ENCODE results near the gene NR4A3. TPM values are rescaled to one million over a fixed set of nuclear protein-coding genes. Genes with fewer than 3 reads are reported as not detected.
A peak's percentile ranks its signal among the peaks of the same experiment; 100 is the strongest.

Gene NR4A3
- total and polyA plus RNA-seq, 9 of the 15 experiments (the other 6 are each of a cell fraction or from before 2014, with no cell fraction given) = 0.04 to 0.07 TPM; not detected in 7

DNA sequence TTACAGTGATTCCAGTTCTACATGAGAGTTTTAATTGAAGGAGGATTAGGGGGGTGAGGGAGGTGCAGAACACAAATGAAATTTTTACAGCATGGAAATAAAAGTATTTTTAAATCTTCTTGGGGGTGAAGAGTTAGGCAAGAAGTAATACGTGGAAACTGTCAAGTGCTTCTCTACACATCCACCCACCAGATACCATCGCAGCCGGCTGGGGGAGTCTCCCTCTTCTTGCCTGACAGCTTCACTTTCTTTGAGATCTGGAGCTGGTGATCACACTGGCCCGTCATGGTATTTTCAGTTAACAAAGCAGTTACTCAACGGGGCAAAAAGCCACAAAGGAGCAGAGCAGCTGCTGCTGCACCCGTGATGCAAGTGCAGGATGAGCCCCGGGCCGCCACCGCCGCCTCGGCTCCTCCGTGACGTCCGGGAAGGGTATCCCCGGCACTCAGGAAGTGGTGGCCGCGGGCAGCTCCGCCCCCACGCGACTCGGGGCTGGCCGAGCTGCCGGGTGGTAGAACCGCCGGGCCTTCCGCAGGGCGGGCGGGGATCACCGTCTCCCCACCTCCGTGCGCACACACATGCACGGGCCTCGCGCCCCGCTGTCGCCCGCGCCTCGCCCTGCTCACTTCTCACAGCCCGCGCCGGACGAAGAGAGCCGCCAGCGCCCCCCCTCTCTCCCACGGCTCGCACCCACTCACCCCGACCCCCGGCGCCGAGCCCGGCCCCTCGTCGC is 2.4 kb upstream of the NR4A3 start:
- Histone ChIP-seq H3K27ac (ENCODE audit: extremely low read depth, low read depth, low read length) (peak overlapping the region; percentile 96), H3K4me1 (replicated peaks in 1 of 2; ENCODE audit: control insufficient read depth in 2 of 2, insufficient read depth in 2 of 2, low read length in 2 of 2) (peaks cover 12 to 36% of the 10 kb centered on the region in 2 experiments), H3K4me3 (peak overlapping the region; percentile 80), H3K4me2 (ENCODE audit: insufficient read depth, low read length) (peak overlapping the region; percentile 93), H3K9me1 (ENCODE audit: control insufficient read depth, insufficient read depth, low read length) (no peaks in the 10 kb centered on the region), H3K9ac (ENCODE audit: insufficient read depth in 1 of 2, low read depth in 2 of 2, low read length in 2 of 2) (peak overlapping the region; percentile 92 to 94), H3K9me3 (replicated peaks; ENCODE audit: control insufficient read depth, insufficient read depth, low read depth, low read length) (no peaks in the 10 kb centered on the region), H4K20me1 (replicated peaks; ENCODE audit: control insufficient read depth, insufficient read depth, low read length) (0 out of 2 replicates have a peak, but pooled peaks cover 3% of the 10 kb centered on the region), H2AFZ (ENCODE audit: low read depth, low read length) (peak overlapping the region; percentile 90), H3K36me3 (ENCODE audit: control insufficient read depth, insufficient read depth, low read length) (no peaks in the 10 kb centered on the region), H3K79me2 (ENCODE audit: control insufficient read depth, insufficient read depth, low read length) (peaks cover 15% of the 10 kb centered on the region; the same call in 1 of the 3 replicates), H3K27me3 (ENCODE audit: control insufficient read depth in 2 of 2, insufficient read depth in 2 of 2, low read length in 2 of 2) (peaks cover 15 to 22% of the 10 kb centered on the region in 2 experiments)
- POLR2A ChIA-PET = interaction anchor here (0.6 to 1.0 kb wide), 6 partner anchors 8 to 621 kb away, joined by 3 to 4 read pairs (median 3); no protein-coding TSS in a partner anchor
- intact Hi-C loops (cut with micrococcal nuclease) (loop anchor here (5.0 to 10.0 kb wide), 2 partner anchors 506 to 637 kb away; no protein-coding TSS in a partner anchor), in situ Hi-C loops (cut with MboI) (no loop called here)
- FAIRE-seq = peak; percentile 26
- no TSS peak for BruUV-seq (replicated peaks)
- CTCF ChIA-PET (ENCODE audit: low intra/inter-chr PET ratio) = interaction anchor here (0.6 kb wide), 2 partner anchors 458 to 1837 kb away, joined by 4 read pairs; no protein-coding TSS in a partner anchor
- peak; percentile 78 for ATAC-seq
- WGBS (ENCODE audit: insufficient coverage, low coverage, missing lambda C conversion rate) = 0% methylated on average over 23 of the region's 54 CpGs
- DNase-seq (ENCODE audit: extremely low read depth in 1 of 4, low spot score in 3 of 4) = peak; percentile 85 to 87 (median 86)
- TF ChIP-seq, protein P1, sequence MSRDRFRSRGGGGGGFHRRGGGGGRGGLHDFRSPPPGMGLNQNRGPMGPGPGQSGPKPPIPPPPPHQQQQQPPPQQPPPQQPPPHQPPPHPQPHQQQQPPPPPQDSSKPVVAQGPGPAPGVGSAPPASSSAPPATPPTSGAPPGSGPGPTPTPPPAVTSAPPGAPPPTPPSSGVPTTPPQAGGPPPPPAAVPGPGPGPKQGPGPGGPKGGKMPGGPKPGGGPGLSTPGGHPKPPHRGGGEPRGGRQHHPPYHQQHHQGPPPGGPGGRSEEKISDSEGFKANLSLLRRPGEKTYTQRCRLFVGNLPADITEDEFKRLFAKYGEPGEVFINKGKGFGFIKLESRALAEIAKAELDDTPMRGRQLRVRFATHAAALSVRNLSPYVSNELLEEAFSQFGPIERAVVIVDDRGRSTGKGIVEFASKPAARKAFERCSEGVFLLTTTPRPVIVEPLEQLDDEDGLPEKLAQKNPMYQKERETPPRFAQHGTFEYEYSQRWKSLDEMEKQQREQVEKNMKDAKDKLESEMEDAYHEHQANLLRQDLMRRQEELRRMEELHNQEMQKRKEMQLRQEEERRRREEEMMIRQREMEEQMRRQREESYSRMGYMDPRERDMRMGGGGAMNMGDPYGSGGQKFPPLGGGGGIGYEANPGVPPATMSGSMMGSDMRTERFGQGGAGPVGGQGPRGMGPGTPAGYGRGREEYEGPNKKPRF (IDR thresholded peaks at IDR 0.05; ENCODE audit: low read depth, low read length) = no peak
- TF ChIP-seq SLC30A9 (CRISPR knock-in tag; IDR thresholded peaks at IDR 0.05) = no peak
- peak; percentile 66; the same call in 1 of the 2 replicates for TF ChIP-seq KLF1 (tag; IDR thresholded peaks at IDR 0.05)
- no peak for TF ChIP-seq ZNF12 (CRISPR knock-in tag; IDR thresholded peaks at IDR 0.05)
- TF ChIP-seq, protein P2, sequence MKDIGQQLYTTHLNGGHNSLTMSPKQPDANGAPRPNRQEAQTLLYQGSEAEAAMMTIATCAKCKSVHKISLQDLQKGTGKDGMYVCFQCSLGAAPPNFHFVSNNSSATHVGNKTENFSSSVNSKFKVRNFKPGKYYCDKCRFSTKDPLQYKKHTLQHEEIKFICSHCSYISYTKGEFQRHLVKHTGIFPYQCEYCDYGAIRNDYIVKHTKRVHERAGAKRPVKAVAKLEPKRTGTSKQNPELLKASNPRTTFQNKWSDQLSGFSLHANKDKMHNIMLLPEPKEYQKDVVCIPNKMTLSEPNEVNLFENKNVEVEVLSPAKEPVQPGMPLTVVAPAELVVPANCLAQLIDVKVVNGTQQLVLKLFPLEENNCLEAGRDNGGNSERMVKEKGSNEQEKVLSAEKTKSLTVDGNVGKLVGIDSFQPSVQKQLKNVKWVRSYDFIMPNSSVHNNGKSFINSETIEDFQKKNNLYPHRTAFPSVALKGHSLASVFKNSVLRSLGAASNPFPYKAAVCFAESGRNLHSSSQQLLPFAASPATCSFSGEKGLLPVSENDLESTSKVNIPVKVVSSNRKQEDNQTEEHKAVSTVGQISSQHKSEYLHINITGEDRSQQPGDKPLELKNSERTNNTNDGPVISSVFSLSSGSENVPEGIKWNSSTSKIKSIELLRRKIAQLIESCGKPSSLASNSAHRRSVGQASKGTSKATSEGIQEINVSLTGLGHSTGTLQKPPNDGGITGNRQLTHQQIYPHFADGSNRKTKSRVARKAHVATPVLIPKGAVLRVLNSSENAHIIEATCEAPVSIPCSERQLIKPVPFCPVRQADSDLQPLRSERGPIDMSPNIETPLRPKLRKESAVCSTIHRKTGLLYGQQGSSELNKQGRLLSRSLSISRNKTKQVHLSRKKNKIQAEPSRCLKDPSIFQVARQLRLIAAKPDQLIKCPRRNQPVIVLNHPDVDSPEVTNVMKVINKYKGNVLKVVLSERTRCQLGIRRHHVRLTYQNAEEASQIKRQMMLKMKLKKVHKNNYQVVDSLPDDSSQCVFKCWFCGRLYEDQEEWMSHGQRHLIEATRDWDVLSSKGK (CRISPR knock-in tag; IDR thresholded peaks at IDR 0.05) = no peak
- no peak for TF ChIP-seq ZNF232 (CRISPR knock-in tag; IDR thresholded peaks at IDR 0.05)
- TF ChIP-seq TCF7 (IDR thresholded peaks at IDR 0.05; ENCODE audit: borderline replicate concordance) = no peak
- peak; percentile 91 for TF ChIP-seq SAP30 (IDR thresholded peaks at IDR 0.05; ENCODE audit: borderline replicate concordance, insufficient read depth, low read depth, low read length, poor library complexity, severe bottlenecking)
- no peak for TF ChIP-seq ZKSCAN3 (CRISPR knock-in tag; IDR thresholded peaks at IDR 0.05)
- TF ChIP-seq NR1H2 (CRISPR knock-in tag; IDR thresholded peaks at IDR 0.05) = no peak
- TF ChIP-seq, protein P3, sequence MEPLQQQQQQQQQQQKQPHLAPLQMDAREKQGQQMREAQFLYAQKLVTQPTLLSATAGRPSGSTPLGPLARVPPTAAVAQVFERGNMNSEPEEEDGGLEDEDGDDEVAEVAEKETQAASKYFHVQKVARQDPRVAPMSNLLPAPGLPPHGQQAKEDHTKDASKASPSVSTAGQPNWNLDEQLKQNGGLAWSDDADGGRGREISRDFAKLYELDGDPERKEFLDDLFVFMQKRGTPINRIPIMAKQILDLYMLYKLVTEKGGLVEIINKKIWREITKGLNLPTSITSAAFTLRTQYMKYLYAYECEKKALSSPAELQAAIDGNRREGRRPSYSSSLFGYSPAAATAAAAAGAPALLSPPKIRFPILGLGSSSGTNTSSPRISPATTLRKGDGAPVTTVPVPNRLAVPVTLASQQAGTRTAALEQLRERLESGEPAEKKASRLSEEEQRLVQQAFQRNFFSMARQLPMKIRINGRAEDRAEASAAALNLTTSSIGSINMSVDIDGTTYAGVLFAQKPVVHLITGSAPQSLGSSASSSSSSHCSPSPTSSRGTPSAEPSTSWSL (CRISPR knock-in tag; IDR thresholded peaks at IDR 0.05; ENCODE audit: borderline replicate concordance) = no peak
- TF ChIP-seq GTF2E2 (tag; IDR thresholded peaks at IDR 0.05) = no peak
- TF ChIP-seq GABPA (tag; conservative IDR thresholded peaks at IDR 0.05; ENCODE audit: low read depth) = peak; percentile 86
- no peak for TF ChIP-seq ZNF77 (CRISPR knock-in tag; IDR thresholded peaks at IDR 0.05)
